ENCODE results near the gene PRSS38.

PRSS38 gene

DNA sequence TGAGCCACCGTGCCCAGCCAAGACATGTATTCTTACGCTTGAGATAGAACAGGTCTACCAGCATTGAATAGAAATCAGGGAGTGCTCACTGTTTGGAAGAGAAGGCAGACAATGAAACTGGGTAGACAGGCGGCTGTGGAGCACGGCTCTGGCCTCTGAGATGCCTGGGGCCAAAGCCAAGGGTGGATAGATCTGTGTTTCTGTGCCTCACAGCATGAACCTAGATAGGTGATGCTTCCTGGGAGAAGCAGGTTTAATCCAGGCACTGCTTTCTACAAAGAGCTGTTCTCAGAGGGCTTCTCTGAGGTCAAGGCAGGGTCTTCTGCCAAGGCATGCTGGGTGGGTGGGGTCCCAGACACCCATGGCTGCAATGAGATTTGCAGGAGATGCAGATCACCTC, 24.6 kb upstream of the PRSS38 start:
- Histone ChIP-seq H4K20me1 (ENCODE audit: insufficient read depth) (no peaks in the 10 kb centered on the region), H3K36me3 (ENCODE audit: insufficient read depth) (no peaks in the 10 kb centered on the region), H3K27ac (no peak overlapping the region), H3K4me1 (ENCODE audit: low read depth, poor library complexity, severe bottlenecking) (peaks cover 7% of the 10 kb centered on the region), H2AFZ (ENCODE audit: low read depth) (no peak overlapping the region), H3K4me2 (no peak overlapping the region), H3K4me3 (IDR thresholded peaks at IDR 0.05; ENCODE audit: insufficient read depth, low read depth, low read length) (no peak overlapping the region), H3K27me3 (ENCODE audit: insufficient read depth, low read depth) (no peaks in the 10 kb centered on the region; the same call in 1 of the 2 replicates), H3K79me2 (ENCODE audit: insufficient read depth, low read depth) (no peaks in the 10 kb centered on the region), H3K9ac (no peak overlapping the region)
- TF ChIP-seq, protein P1, sequence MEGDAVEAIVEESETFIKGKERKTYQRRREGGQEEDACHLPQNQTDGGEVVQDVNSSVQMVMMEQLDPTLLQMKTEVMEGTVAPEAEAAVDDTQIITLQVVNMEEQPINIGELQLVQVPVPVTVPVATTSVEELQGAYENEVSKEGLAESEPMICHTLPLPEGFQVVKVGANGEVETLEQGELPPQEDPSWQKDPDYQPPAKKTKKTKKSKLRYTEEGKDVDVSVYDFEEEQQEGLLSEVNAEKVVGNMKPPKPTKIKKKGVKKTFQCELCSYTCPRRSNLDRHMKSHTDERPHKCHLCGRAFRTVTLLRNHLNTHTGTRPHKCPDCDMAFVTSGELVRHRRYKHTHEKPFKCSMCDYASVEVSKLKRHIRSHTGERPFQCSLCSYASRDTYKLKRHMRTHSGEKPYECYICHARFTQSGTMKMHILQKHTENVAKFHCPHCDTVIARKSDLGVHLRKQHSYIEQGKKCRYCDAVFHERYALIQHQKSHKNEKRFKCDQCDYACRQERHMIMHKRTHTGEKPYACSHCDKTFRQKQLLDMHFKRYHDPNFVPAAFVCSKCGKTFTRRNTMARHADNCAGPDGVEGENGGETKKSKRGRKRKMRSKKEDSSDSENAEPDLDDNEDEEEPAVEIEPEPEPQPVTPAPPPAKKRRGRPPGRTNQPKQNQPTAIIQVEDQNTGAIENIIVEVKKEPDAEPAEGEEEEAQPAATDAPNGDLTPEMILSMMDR (conservative IDR thresholded peaks at IDR 0.05; ENCODE audit: low read depth, low read length): no peak

DNA sequence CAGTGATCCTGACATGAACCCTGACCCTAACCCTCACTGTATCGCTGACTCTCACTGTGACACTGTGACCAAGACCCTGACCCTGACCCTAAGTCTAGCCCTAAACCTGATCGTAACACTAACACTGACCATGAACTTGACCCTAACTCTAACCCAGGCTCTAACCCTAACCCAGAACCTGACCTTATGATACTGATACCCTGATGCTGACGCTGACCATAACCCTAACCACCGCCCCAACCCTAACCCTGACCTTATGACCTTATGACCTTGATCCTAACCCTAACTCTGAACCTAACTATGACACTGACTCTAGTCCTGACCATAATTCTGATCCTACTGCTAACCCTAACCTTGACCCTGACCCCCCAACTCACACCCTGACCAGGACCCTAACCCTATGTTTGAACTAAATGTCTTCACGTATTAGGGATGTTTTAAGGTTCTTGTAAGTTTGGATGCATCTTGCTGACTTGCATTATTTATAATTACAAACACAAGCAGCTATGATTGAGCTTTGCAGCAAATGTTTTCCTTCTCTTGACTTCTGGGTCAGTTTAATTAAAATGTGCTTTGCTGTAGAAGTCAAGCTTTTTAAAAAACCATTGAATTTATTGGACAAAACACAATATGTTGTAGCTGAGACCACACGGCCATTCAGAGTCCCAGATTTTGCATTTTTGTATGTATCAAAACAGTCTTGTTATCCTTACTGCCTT, 23.9 kb upstream of the PRSS38 start:
- TF ChIP-seq, protein P1 (conservative IDR thresholded peaks at IDR 0.05; ENCODE audit: low read depth, low read length): no peak
- H4K20me1 ChIP-seq (ENCODE audit: insufficient read depth): no peaks in the 10 kb centered on the region
- no peaks in the 10 kb centered on the region for H3K79me2 ChIP-seq (ENCODE audit: insufficient read depth, low read depth)
- H3K9ac ChIP-seq: no peak overlapping the region
- H3K4me1 ChIP-seq (ENCODE audit: low read depth, poor library complexity, severe bottlenecking): peaks cover 5% of the 10 kb centered on the region
- H3K36me3 ChIP-seq (ENCODE audit: insufficient read depth): no peaks in the 10 kb centered on the region
- no peak overlapping the region for H3K4me3 ChIP-seq (IDR thresholded peaks at IDR 0.05; ENCODE audit: insufficient read depth, low read depth, low read length)
- H3K4me2 ChIP-seq: no peak overlapping the region
- H2AFZ ChIP-seq (ENCODE audit: low read depth): no peak overlapping the region
- H3K27ac ChIP-seq: no peak overlapping the region
- no peaks in the 10 kb centered on the region; the same call in 1 of the 2 replicates for H3K27me3 ChIP-seq (ENCODE audit: insufficient read depth, low read depth)

DNA sequence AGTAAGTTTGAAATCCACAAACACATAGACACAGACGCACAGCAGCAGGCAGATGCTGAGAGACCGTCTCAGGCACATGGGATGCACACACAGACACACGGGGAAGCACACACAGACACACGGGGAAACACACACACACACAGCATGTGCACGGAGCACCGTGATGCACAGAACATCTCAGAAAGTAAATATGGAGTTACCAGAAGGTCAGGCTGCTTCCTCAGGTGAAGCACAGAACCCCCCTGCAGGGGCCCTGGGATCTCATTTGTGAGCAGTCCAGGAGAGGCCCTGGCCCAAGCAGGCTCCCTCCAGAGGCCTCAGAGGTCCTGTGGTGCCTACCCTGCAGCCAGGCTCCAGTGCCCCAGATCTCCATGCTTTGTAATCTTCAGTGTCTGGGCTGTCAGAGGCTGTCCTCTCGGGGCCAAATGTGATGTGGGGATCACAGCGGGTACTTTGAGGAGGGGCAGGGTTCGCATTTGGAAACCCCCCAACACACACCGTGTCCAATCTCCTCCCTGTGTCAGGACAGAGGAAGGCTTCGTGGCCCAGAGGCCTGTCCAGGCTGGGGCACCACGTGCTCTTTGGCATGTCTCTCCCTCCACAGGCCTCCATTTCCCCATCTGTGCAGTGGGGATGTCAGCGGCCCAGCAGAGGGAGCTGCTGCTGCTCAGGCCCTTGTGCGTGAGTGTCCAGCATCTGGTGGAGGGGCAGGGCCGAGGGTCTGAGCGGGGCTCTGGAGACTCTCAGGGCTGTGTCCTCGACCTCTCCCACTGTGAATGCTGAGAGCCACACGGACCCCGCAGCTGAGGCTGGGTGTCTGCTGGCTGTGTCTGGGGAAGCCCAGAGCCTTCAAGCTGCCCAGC, 23.0 kb upstream of the PRSS38 start:
- Histone ChIP-seq H2AFZ (ENCODE audit: low read depth) (no peak overlapping the region), H3K9ac (no peak overlapping the region), H4K20me1 (ENCODE audit: insufficient read depth) (no peaks in the 10 kb centered on the region), H3K4me1 (ENCODE audit: low read depth, poor library complexity, severe bottlenecking) (no peaks in the 10 kb centered on the region), H3K79me2 (ENCODE audit: insufficient read depth, low read depth) (no peaks in the 10 kb centered on the region), H3K4me3 (IDR thresholded peaks at IDR 0.05; ENCODE audit: insufficient read depth, low read depth, low read length) (no peak overlapping the region), H3K36me3 (ENCODE audit: insufficient read depth) (no peaks in the 10 kb centered on the region), H3K27me3 (ENCODE audit: insufficient read depth, low read depth) (no peaks in the 10 kb centered on the region; the same call in 1 of the 2 replicates), H3K4me2 (no peak overlapping the region), H3K27ac (no peak overlapping the region)
- TF ChIP-seq, protein P1 (conservative IDR thresholded peaks at IDR 0.05; ENCODE audit: low read depth, low read length): no peak

DNA sequence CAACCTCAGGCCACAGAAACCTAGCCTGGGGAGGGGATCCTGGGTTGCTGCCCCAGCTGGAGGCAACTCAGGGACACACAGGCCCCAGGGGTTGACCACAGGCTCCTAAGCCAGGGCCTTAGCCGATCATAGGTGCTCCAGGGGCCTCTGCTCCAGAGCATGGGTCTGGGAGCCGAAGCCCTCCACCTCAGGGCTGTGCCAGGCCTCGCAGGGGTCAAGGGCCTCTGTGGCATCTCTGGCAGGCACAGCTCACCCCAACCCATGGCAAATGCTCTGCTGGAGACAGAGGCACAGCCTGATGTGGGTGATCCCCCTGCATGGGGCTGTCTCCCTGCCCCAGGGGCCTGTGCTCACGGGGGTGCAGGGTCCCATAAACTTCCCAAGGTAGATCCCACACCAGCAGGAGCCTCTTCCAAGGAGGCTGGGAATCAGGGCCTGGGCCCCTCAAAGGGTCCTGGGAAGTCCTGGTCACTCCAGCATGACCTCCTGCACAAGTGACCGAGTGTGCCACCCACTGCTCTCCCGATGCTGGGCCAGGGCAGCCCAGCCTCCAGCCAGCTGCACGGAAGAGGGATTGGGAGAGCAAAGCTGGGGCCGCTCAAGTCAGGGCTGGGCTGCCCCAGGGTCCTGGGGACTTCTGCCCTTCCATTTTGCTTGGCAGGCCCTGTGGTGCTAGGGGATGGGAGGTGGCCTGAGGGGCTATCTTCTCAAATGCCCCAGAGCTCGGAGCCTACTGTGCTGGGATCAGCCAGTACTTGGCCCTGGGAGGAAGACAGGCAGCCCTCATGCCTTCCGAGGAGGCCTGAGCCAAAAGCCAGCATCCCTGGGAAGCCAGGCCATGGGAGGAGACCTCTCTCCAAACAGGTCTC, 22.2 kb upstream of the PRSS38 start:
- H2AFZ ChIP-seq (ENCODE audit: low read depth): no peak overlapping the region
- H3K4me2 ChIP-seq: no peak overlapping the region
- no peaks in the 10 kb centered on the region for H3K4me1 ChIP-seq (ENCODE audit: low read depth, poor library complexity, severe bottlenecking)
- TF ChIP-seq, protein P1 (conservative IDR thresholded peaks at IDR 0.05; ENCODE audit: low read depth, low read length): no peak
- no peaks in the 10 kb centered on the region for H4K20me1 ChIP-seq (ENCODE audit: insufficient read depth)
- H3K27me3 ChIP-seq (ENCODE audit: insufficient read depth, low read depth): no peaks in the 10 kb centered on the region; the same call in 1 of the 2 replicates
- no peak overlapping the region for H3K9ac ChIP-seq
- no peak overlapping the region for H3K4me3 ChIP-seq (IDR thresholded peaks at IDR 0.05; ENCODE audit: insufficient read depth, low read depth, low read length)
- no peak overlapping the region for H3K27ac ChIP-seq
- H3K36me3 ChIP-seq (ENCODE audit: insufficient read depth): no peaks in the 10 kb centered on the region
- H3K79me2 ChIP-seq (ENCODE audit: insufficient read depth, low read depth): no peaks in the 10 kb centered on the region

Data from KMS-11 (cell line).